Bronchial epithelial cell (primary cell): ENCODE results near the gene PRDM15. TPM values are rescaled to one million over a fixed set of nuclear protein-coding genes. Genes with fewer than 3 reads are reported as not detected.

ENCODE experiments used
- DNase-seq: peaks from one replicate; pipeline ENCODE4 v3.0.0-alpha.2; 2010; ENCODE audit warnings: low read depth
- FAIRE-seq: peaks from 2 replicates; lab custom pipeline; 2011; peaks lifted over from hg19 to GRCh38; lab: Jason Lieb, UNC
- H3K27me3 ChIP-seq: 2 replicates; pipeline ENCODE4 v1.5.1; 2011; ENCODE audit warnings: low read length; ENCODE audit not compliant: control insufficient read depth, insufficient read depth
- H3K36me3 ChIP-seq: 2 replicates; pipeline ENCODE4 v1.5.1; 2011; ENCODE audit warnings: low read length; ENCODE audit not compliant: control insufficient read depth, insufficient read depth
- H3K4me3 ChIP-seq: 2 replicates; pipeline ENCODE4 v1.5.1; 2011; ENCODE audit warnings: mild to moderate bottlenecking, low read depth, low read length, control low read depth
- CTCF ChIP-seq: IDR thresholded peaks from 2 replicates; pipeline ENCODE4 v1.5.1; 2011; ENCODE audit warnings: mild to moderate bottlenecking, moderate library complexity, low read length, control low read depth, inconsistent platforms; ENCODE audit not compliant: insufficient read depth, severe bottlenecking
- total RNA-seq: library from RNA; depleted of rRNA; stranded (reverse); fragments of >200 nt; gene quantifications from 2 replicates; pipeline ENCODE4 v1.2.1, GENCODE V29; 2014

The PRDM15 gene
- total RNA-seq, 1 donor from 2014 or later = 6.1 TPM

GRCh38 chr21:41914965-41915364, 35.8 kb upstream of the PRDM15 start:
- no peak for TF ChIP-seq CTCF
- Histone ChIP-seq H3K27me3 (no peaks in the 10 kb centered on the region), H3K4me3 (no peak overlapping the region), H3K36me3 (peaks cover 5% of the 10 kb centered on the region)
- no peak for FAIRE-seq
- no peak for DNase-seq

- DNase-seq (no peak), FAIRE-seq (no peak)
- TF ChIP-seq CTCF = no peak
- Histone ChIP-seq H3K36me3 (peaks cover 5% of the 10 kb centered on the region), H3K4me3 (no peak overlapping the region), H3K27me3 (no peaks in the 10 kb centered on the region)
Measured at GRCh38 chr21:41914358-41914757, 35.2 kb upstream of the PRDM15 start.

GRCh38 chr21:41913230-41913629, 34.1 kb upstream of the PRDM15 start:
- H3K4me3 ChIP-seq = no peak overlapping the region
- no peak for TF ChIP-seq CTCF
- FAIRE-seq (no peak), DNase-seq (no peak)
- H3K27me3 ChIP-seq = no peaks in the 10 kb centered on the region
- peaks cover 5% of the 10 kb centered on the region for H3K36me3 ChIP-seq

GRCh38 chr21:41908829-41909228, 29.7 kb upstream of the PRDM15 start:
- H3K36me3 ChIP-seq = peaks cover 3% of the 10 kb centered on the region
- no peak for FAIRE-seq

GRCh38 chr21:41907496-41908258, 28.5 kb upstream of the PRDM15 start:
- H3K36me3 ChIP-seq = peaks cover 1% of the 10 kb centered on the region
- H3K4me3 ChIP-seq = no peak overlapping the region
- DNase-seq (no peak), FAIRE-seq (no peak)
- no peak for TF ChIP-seq CTCF
- no peaks in the 10 kb centered on the region for H3K27me3 ChIP-seq

More at GRCh38 chr21:41908829-41909228, 29.7 kb upstream of the PRDM15 start:
- no peak for DNase-seq
- H3K27me3 ChIP-seq = no peaks in the 10 kb centered on the region
- H3K4me3 ChIP-seq = no peak overlapping the region
- TF ChIP-seq CTCF = no peak

- no peak for TF ChIP-seq CTCF
- FAIRE-seq (no peak), DNase-seq (no peak)
- no peaks in the 10 kb centered on the region for H3K27me3 ChIP-seq
- peaks cover 1% of the 10 kb centered on the region for H3K36me3 ChIP-seq
- H3K4me3 ChIP-seq = no peak overlapping the region
Measured at GRCh38 chr21:41906770-41907169, 27.6 kb upstream of the PRDM15 start.
